ENCODE results near the gene STAM.
"Not testable (repeated sequence)": the region's sequence is repeated elsewhere in the genome, so short reads cannot be mapped to it uniquely, and the experiment has no call there.

The STAM gene

GRCh38 chr10:17682236-17682946 is 38.4 kb downstream of the STAM start:
- DNase-seq = no peak

DNA sequence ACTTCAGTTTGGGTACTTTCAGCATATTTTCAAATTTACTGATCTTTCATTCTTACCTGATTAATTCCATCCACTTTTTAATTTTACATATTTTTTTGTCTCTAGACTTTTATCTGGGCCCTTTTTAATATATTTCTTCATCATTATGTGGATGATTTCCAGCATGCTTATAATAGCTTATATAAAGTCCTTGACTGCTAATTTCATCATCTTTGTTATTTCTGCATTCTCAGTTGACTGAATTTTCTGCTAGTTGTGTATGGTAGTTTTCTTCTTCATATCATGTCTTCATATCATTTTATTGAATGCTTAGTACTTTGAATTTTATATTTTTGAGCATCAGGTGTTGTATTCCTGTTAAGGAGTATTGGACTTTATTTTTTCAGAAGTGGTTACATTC is 39.6 kb downstream of the STAM start:
- no peak for DNase-seq

DNA sequence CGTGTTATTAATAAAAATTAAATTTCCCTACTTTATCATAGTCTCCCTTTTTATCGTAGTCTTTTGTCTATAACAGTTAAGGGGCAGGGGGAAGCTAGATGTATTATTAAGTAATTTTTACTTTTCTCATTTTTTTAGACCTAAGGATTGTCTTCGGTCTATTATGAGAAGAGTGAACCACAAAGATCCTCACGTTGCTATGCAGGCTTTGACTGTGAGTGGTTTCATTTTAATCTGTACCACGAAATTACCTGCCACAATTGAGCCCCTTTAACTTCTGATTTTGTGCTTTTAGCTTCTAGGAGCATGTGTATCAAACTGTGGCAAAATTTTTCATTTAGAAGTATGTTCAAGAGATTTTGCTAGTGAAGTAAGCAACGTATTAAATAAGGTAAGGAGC is 40.6 kb downstream of the STAM start:
- DNase-seq = no peak

DNA sequence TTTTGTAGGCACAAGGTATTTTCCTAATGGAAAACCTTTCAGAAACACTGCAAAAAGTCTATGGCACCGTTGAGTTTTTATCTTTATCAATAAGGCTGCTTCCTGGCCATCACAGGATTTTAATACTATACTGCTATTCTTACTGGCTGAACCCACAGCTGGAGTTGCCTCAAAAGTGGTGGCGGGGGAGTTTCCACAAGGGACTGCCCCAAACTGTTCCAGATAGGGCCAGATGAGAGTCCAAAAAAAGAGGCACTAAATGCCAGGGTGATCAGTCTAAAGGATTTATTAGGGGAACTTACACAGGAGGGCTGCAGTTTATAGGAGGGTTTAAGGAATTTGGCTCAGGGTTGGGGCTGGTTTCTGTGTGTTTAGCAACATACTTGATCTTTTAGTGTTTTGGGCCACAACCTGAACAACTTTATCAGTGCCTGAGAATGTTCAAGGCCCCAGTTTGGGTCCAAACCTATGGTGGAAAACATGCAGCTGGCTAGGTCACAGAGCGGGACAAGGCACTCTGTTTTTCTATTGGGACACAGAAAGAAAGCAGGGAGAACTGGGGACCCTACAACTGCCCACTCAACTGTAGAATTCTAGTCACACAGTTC is 41.4 kb downstream of the STAM start:
- no peak for DNase-seq

- no peak for DNase-seq
Observed at GRCh38 chr10:17687117-17687831, 43.3 kb downstream of the STAM start.

- no peak for DNase-seq
Observed at GRCh38 chr10:17689137-17689536, 45.2 kb downstream of the STAM start.

DNA sequence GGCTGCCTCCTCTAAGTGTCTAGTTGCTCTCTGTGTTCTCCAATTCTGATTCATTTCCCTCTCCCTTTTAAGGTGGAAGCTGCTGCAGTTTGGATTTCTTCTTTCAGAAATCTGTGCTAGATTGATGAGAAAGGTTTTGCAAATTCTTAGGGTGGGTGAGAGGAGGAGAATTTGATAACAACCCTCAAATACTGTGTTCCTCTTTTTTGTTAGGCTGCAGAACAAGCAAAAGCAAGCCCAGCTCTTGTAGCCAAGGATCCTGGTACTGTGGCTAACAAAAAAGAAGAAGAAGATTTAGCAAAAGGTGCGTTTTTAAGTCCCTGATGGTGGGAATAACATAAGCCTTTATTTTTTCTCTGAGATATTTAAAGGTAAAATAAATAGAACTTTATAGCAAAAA is 49.1 kb downstream of the STAM start:
- DNase-seq = peak; percentile 34 to 63

GRCh38 chr10:17698696-17699095 is 54.7 kb downstream of the STAM start:
- DNase-seq = no peak

- no peak for DNase-seq
Observed at GRCh38 chr10:17701301-17701700, 57.4 kb downstream of the STAM start.

DNA sequence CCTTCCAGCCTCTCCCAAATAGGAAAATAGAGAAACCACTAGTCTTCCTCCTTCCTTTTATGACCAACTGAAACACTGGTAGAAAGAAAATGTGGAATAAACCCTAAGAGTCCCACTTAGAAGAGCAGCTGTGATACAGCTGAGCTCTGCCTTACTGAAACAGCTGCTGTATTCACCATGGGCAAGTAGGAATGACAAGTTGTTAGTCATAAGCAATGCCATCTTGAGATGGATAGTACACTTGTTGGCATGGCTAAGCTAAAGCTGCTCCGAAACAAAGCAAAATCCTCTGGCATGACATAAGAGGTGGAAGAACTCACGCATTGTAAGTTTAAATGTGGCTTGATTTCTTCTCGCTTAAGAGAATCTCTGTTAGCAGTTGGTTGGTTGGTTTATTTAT is 59.8 kb downstream of the STAM start:
- DNase-seq = peak in 1 of 2 experiments; percentile 17

DNA sequence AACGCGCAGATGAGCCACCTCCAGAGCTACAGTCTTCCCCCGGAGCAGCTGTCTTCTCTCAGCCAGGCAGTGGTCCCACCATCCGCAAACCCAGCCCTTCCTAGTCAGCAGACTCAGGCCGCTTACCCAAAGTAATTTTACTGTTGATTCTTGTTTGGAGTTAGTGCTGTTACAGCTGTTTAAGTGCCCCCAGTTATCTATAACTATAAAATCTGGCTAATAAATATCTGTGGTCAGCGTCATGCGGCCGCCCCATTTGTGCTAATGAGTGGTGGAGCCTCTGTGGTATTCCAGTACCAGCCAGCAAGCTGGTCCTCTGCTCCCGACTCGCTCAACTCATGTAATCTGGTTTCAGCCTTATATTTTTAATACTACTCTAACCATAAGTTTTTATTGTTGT is 64.9 kb downstream of the STAM start:
- no peak for DNase-seq

DNA sequence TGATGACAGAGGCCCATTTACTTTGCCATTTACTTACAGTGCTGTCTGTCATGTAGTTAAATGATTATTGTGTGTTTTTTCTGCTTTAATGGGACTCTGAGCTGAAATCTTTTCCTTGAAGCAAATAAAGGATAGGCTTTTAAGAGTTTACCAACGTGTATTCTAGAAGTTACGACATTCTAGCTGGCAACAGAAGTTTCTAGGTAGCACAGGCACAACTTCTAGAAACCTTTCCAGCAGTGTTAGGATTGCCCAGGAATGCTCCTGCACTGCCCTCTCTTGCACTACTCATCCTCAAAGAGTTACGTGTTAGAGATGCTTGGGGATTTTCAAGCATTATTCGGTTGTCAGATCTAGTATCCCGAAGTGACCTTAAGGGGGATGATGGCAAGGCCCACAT is 65.5 kb downstream of the STAM start:
- DNase-seq = no peak

DNA sequence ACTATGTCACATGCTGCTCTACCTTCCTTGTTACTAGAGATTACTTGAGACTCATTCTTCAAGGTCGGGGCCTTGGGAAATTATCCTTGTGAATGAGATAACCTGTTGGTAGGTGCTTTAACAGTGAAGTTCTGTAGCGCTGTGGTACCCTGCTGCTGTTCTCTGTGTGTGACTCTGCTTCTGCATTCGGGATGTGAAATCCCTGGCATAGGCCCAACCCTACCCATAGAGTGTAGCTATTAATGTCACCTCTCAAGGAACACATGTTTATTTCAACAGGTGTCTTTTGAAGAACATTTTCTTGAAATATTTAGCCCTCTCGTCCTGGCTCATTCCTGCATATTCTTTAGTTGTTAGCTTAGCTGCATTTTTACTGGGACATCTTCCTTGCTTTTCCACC is 66.2 kb downstream of the STAM start:
- no peak for DNase-seq

GRCh38 chr10:17712053-17712452 is 68.1 kb downstream of the STAM start:
- DNase-seq = no peak

DNA sequence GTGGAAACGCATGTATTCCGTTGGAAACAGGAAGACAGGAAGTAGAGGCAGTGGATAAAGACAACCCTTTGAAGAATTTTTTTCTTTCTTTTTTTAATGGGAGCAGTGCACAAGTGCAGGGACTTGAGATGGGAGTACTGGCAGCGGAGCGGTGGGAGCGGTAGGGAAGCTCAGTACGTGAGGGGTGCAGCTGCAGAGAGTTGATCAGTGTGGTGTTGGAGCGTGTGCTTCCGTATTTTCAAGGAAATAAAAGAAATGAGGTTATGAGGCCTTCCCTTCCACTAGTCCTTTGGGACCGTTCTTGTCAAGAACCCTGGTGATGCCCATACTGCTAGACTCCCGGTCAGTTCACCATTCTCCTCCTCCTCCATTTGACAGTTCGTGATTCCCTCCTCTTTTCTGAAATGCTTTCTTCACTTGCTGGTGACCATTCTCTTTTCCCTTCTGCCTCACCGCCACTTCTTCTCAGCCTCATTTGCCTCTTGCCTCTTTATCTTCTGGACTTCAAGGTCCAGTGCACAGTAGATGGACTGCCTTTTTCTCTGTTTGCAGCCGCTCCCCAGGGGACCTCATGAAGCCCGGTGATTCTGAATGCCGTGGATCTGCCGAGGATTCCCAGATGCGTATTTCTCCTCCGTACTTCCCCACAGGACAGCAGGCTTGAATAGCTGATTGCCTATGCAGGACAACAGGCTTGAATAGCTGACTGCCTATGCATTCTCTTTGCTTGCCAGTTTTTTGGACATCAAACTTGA is 68.9 kb downstream of the STAM start:
- DNase-seq = no peak

- no peak for DNase-seq
Observed at GRCh38 chr10:17713758-17714157, 69.8 kb downstream of the STAM start.

GRCh38 chr10:17716161-17716560 is 72.2 kb downstream of the STAM start:
- DNase-seq = no peak

GRCh38 chr10:17722317-17723014 is 78.5 kb downstream of the STAM start:
- DNase-seq = not testable (repeated sequence)

GRCh38 chr10:17725703-17726102 is 81.8 kb downstream of the STAM start:
- no peak for DNase-seq

GRCh38 chr10:17729630-17730029 is 85.7 kb downstream of the STAM start:
- no peak for DNase-seq

DNA sequence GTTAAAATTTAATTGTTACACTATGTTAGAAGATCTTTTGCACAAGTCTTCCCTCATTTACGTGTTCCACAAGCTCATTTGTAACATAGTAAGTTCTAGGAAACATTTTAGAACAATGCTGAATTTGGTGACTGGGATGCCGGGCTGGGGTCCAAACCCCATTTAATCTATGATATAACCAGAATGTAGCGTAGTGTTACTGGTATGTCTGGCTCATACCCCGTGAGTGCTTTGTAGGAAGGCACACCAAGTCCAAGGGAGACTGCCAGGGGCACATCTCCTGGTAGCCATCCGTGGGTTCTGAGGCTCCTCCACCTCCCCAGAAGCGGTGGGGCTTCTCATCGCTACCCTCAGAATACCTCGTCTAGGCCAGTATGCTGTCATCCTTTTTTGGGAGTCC is 86.7 kb downstream of the STAM start:
- no peak for DNase-seq

- DNase-seq = no peak
Observed at GRCh38 chr10:17731331-17732020, 87.5 kb downstream of the STAM start.

Data from Kasumi-1 (cell line).